ENCODE results near the gene HBS1L. TPM values are rescaled to one million over a fixed set of nuclear protein-coding genes. Genes with fewer than 3 reads are reported as not detected.

The HBS1L gene
- total RNA-seq (10 to 100 TPM; 55.1 to 61.2 TPM), polyA plus RNA-seq (ENCODE audit: insufficient read length in 6 of 6) (10 to 100 TPM; 62.0 to 71.5 (median 66.3) TPM)
- long read RNA-seq, donor 1, full-length matches to known transcripts, result 11 of 28 reads
- long read RNA-seq, donor 1, partial matches to known transcripts, result 17 of 28 reads
- long read RNA-seq, donor 1, other reads (novel, unspliced or antisense), result 0 of 28 reads
- long read RNA-seq, donor 2, full-length matches to known transcripts, result 13 of 13 reads
- long read RNA-seq, donor 2, partial matches to known transcripts, result 0 of 13 reads
- long read RNA-seq, donor 2, other reads (novel, unspliced or antisense), result 0 of 13 reads
- long read RNA-seq, donor 3, full-length matches to known transcripts, result 9 of 9 reads
- long read RNA-seq, donor 3, partial matches to known transcripts, result 0 of 9 reads
- long read RNA-seq, donor 3, other reads (novel, unspliced or antisense), result 0 of 9 reads
- long read RNA-seq, donor 4, full-length matches to known transcripts, result 7 of 12 reads
- long read RNA-seq, donor 4, partial matches to known transcripts, result 5 of 12 reads
- long read RNA-seq, donor 4, other reads (novel, unspliced or antisense), result 0 of 12 reads
- long read RNA-seq, donor 5, full-length matches to known transcripts, result 12 of 17 reads
- long read RNA-seq, donor 5, partial matches to known transcripts, result 5 of 17 reads
- long read RNA-seq, donor 5, other reads (novel, unspliced or antisense), result 0 of 17 reads
- long read RNA-seq, donor 6, full-length matches to known transcripts, result 10 of 31 reads
- long read RNA-seq, donor 6, partial matches to known transcripts, result 21 of 31 reads
- long read RNA-seq, donor 6, other reads (novel, unspliced or antisense), result 0 of 31 reads
- long read RNA-seq, donor 7, full-length matches to known transcripts, result 10 of 10 reads
- long read RNA-seq, donor 7, partial matches to known transcripts, result 0 of 10 reads
- long read RNA-seq, donor 7, other reads (novel, unspliced or antisense), result 0 of 10 reads
- long read RNA-seq, donor 8, full-length matches to known transcripts, result 9 of 14 reads
- long read RNA-seq, donor 8, partial matches to known transcripts, result 5 of 14 reads
- long read RNA-seq, donor 8, other reads (novel, unspliced or antisense), result 0 of 14 reads
- long read RNA-seq, donor 9, result 0 reads
- long read RNA-seq, donor 10, full-length matches to known transcripts, result 4 of 7 reads
- long read RNA-seq, donor 10, partial matches to known transcripts, result 3 of 7 reads
- long read RNA-seq, donor 10, other reads (novel, unspliced or antisense), result 0 of 7 reads
- long read RNA-seq, donor 11, full-length matches to known transcripts, result 8 of 19 reads
- long read RNA-seq, donor 11, partial matches to known transcripts, result 11 of 19 reads
- long read RNA-seq, donor 11, other reads (novel, unspliced or antisense), result 0 of 19 reads
- long read RNA-seq, donor 12, full-length matches to known transcripts, result 9 of 16 reads
- long read RNA-seq, donor 12, partial matches to known transcripts, result 7 of 16 reads
- long read RNA-seq, donor 12, other reads (novel, unspliced or antisense), result 0 of 16 reads

- Histone ChIP-seq H3K4me1 (peaks cover 8 to 30% of the 10 kb centered on the region in 2 donors), H3K36me3 (peaks cover 0 to 3% of the 10 kb centered on the region in 2 donors), H3K9me3 (no peaks in the 10 kb centered on the region), H3K4me3 (peak within 1 kb of the TSS; percentile 70 to 92), H3K27ac (peak within 1 kb of the TSS; percentile 87 to 88), H3K27me3 (no peaks in the 10 kb centered on the region)
- intact Hi-C loops (cut with DNase I), result no loop called here
- DNase-seq (peak; percentile 97 to 100 (median 99)), ATAC-seq (peak; percentile 99)
- TF ChIP-seq, protein P1, sequence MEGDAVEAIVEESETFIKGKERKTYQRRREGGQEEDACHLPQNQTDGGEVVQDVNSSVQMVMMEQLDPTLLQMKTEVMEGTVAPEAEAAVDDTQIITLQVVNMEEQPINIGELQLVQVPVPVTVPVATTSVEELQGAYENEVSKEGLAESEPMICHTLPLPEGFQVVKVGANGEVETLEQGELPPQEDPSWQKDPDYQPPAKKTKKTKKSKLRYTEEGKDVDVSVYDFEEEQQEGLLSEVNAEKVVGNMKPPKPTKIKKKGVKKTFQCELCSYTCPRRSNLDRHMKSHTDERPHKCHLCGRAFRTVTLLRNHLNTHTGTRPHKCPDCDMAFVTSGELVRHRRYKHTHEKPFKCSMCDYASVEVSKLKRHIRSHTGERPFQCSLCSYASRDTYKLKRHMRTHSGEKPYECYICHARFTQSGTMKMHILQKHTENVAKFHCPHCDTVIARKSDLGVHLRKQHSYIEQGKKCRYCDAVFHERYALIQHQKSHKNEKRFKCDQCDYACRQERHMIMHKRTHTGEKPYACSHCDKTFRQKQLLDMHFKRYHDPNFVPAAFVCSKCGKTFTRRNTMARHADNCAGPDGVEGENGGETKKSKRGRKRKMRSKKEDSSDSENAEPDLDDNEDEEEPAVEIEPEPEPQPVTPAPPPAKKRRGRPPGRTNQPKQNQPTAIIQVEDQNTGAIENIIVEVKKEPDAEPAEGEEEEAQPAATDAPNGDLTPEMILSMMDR (IDR thresholded peaks at IDR 0.05), result no peak
Measured at GRCh38 chr6:135054569-135055498, at the start of gene HBS1L. Gene HBS1L (minus strand): TSS chr6:135054822. CDS start chr6:135054691, 131 bp downstream.

- intact Hi-C loops (cut with DNase I), result no loop called here
- H3K27me3 ChIP-seq, result no peaks in the 10 kb centered on the region
- ATAC-seq (no peak), DNase-seq (no peak)
- TF ChIP-seq, protein P1 (IDR thresholded peaks at IDR 0.05), result no peak
- no peak overlapping the region for H3K27ac ChIP-seq
- no peak overlapping the region for H3K4me3 ChIP-seq
- no peaks in the 10 kb centered on the region for H3K36me3 ChIP-seq
- no peaks in the 10 kb centered on the region for H3K9me3 ChIP-seq
- H3K4me1 ChIP-seq, result no peaks in the 10 kb centered on the region
Measured at GRCh38 chr6:135104199-135104598, 49.6 kb upstream of the HBS1L start.

GRCh38 chr6:135102191-135102590, 47.6 kb upstream of the HBS1L start:
- Histone ChIP-seq H3K27ac (no peak overlapping the region), H3K9me3 (no peaks in the 10 kb centered on the region), H3K4me3 (no peak overlapping the region), H3K27me3 (no peaks in the 10 kb centered on the region), H3K4me1 (no peaks in the 10 kb centered on the region), H3K36me3 (no peaks in the 10 kb centered on the region)
- DNase-seq (no peak), ATAC-seq (no peak)
- TF ChIP-seq, protein P1 (IDR thresholded peaks at IDR 0.05), result no peak
- intact Hi-C loops (cut with DNase I), result no loop called here

GRCh38 chr6:135097172-135097571, 42.5 kb upstream of the HBS1L start:
- H3K4me3 ChIP-seq, result no peak overlapping the region
- no peak for DNase-seq
- no peaks in the 10 kb centered on the region for H3K9me3 ChIP-seq
- H3K27me3 ChIP-seq, result no peaks in the 10 kb centered on the region
- TF ChIP-seq, protein P1 (IDR thresholded peaks at IDR 0.05), result no peak
- ATAC-seq, result no peak
- no peaks in the 10 kb centered on the region for H3K4me1 ChIP-seq
- intact Hi-C loops (cut with DNase I), result no loop called here
- no peaks in the 10 kb centered on the region for H3K36me3 ChIP-seq
- no peak overlapping the region for H3K27ac ChIP-seq
